ENCODE measurements around the gene ST6GAL1.
"Not testable (repeated sequence)": the region's sequence is repeated elsewhere in the genome, so short reads cannot be mapped to it uniquely, and the experiment has no call there.

ST6GAL1 gene

GRCh38 chr3:186930143-186930640, at the start of gene ST6GAL1:
TSS of gene ST6GAL1 (plus strand) at chr3:186930526. CDS start at chr3:187042704, 112,178 bp downstream.
- H3K4me1 ChIP-seq (ENCODE audit: control insufficient read depth, insufficient read depth, low read length): peaks cover 6% of the 10 kb centered on the region
- peak within 1 kb of the TSS; percentile 55 for H3K4me3 ChIP-seq (ENCODE audit: low read length)
- H3K9me3 ChIP-seq (ENCODE audit: control insufficient read depth, low read length): no peaks in the 10 kb centered on the region
- H3K9ac ChIP-seq (ENCODE audit: low read length): peak within 1 kb of the TSS; percentile 70
- no peaks in the 10 kb centered on the region for H3K36me3 ChIP-seq (ENCODE audit: control insufficient read depth, insufficient read depth, low read length)
- H3K27me3 ChIP-seq (ENCODE audit: control insufficient read depth, insufficient read depth, low read length): peaks cover 13% of the 10 kb centered on the region

- Histone ChIP-seq H3K27me3 (ENCODE audit: control insufficient read depth, insufficient read depth, low read length) (no peaks in the 10 kb centered on the region), H3K9me3 (ENCODE audit: control insufficient read depth, low read length) (no peaks in the 10 kb centered on the region)
These were observed 48.2 kb upstream of the ST6GAL1 start for GRCh38 chr3:186882150-186882524.

GRCh38 chr3:186882881-186883685, 47.2 kb upstream of the ST6GAL1 start:
- no peaks in the 10 kb centered on the region for H3K4me1 ChIP-seq (ENCODE audit: control insufficient read depth, insufficient read depth, low read length)
- H3K9ac ChIP-seq (ENCODE audit: low read length): no peak overlapping the region
- no peaks in the 10 kb centered on the region for H3K36me3 ChIP-seq (ENCODE audit: control insufficient read depth, insufficient read depth, low read length)
- no peaks in the 10 kb centered on the region for H3K9me3 ChIP-seq (ENCODE audit: control insufficient read depth, low read length)
- H3K4me3 ChIP-seq (ENCODE audit: low read length): no peak overlapping the region
- H3K27me3 ChIP-seq (ENCODE audit: control insufficient read depth, insufficient read depth, low read length): no peaks in the 10 kb centered on the region

More at GRCh38 chr3:186882150-186882524, 48.2 kb upstream of the ST6GAL1 start:
- Histone ChIP-seq H3K4me1 (ENCODE audit: control insufficient read depth, insufficient read depth, low read length) (no peaks in the 10 kb centered on the region), H3K9ac (ENCODE audit: low read length) (no peak overlapping the region), H3K4me3 (ENCODE audit: low read length) (no peak overlapping the region), H3K36me3 (ENCODE audit: control insufficient read depth, insufficient read depth, low read length) (no peaks in the 10 kb centered on the region)

- Histone ChIP-seq H3K36me3 (ENCODE audit: control insufficient read depth, insufficient read depth, low read length) (no peaks in the 10 kb centered on the region), H3K4me1 (ENCODE audit: control insufficient read depth, insufficient read depth, low read length) (peaks cover 3% of the 10 kb centered on the region), H3K4me3 (ENCODE audit: low read length) (no peak overlapping the region), H3K9me3 (ENCODE audit: control insufficient read depth, low read length) (no peaks in the 10 kb centered on the region), H3K9ac (ENCODE audit: low read length) (no peak overlapping the region), H3K27me3 (ENCODE audit: control insufficient read depth, insufficient read depth, low read length) (no peaks in the 10 kb centered on the region)
These were observed 46.7 kb upstream of the ST6GAL1 start for GRCh38 chr3:186883686-186884058.

- H3K27me3 ChIP-seq (ENCODE audit: control insufficient read depth, insufficient read depth, low read length); H3K4me3 ChIP-seq (ENCODE audit: low read length); H3K36me3 ChIP-seq (ENCODE audit: control insufficient read depth, insufficient read depth, low read length); H3K4me1 ChIP-seq (ENCODE audit: control insufficient read depth, insufficient read depth, low read length); H3K9me3 ChIP-seq (ENCODE audit: control insufficient read depth, low read length); H3K9ac ChIP-seq (ENCODE audit: low read length): not testable (repeated sequence)
These were observed 45.5 kb upstream of the ST6GAL1 start for GRCh38 chr3:186884868-186885267.

GRCh38 chr3:186886202-186886981, 43.9 kb upstream of the ST6GAL1 start:
- H3K9me3 ChIP-seq (ENCODE audit: control insufficient read depth, low read length): no peaks in the 10 kb centered on the region
- H3K36me3 ChIP-seq (ENCODE audit: control insufficient read depth, insufficient read depth, low read length): no peaks in the 10 kb centered on the region
- peaks cover 3% of the 10 kb centered on the region for H3K4me1 ChIP-seq (ENCODE audit: control insufficient read depth, insufficient read depth, low read length)

GRCh38 chr3:186887507-186887938, 42.8 kb upstream of the ST6GAL1 start:
- H3K9ac ChIP-seq (ENCODE audit: low read length); H3K9me3 ChIP-seq (ENCODE audit: control insufficient read depth, low read length); H3K4me3 ChIP-seq (ENCODE audit: low read length); H3K27me3 ChIP-seq (ENCODE audit: control insufficient read depth, insufficient read depth, low read length); H3K4me1 ChIP-seq (ENCODE audit: control insufficient read depth, insufficient read depth, low read length); H3K36me3 ChIP-seq (ENCODE audit: control insufficient read depth, insufficient read depth, low read length): not testable (repeated sequence)

More at GRCh38 chr3:186886202-186886981, 43.9 kb upstream of the ST6GAL1 start:
- Histone ChIP-seq H3K4me3 (ENCODE audit: low read length) (no peak overlapping the region), H3K9ac (ENCODE audit: low read length) (no peak overlapping the region), H3K27me3 (ENCODE audit: control insufficient read depth, insufficient read depth, low read length) (no peaks in the 10 kb centered on the region)

GRCh38 chr3:186888569-186888968, 41.8 kb upstream of the ST6GAL1 start:
- Histone ChIP-seq H3K4me1 (ENCODE audit: control insufficient read depth, insufficient read depth, low read length) (peaks cover 3% of the 10 kb centered on the region), H3K9me3 (ENCODE audit: control insufficient read depth, low read length) (no peaks in the 10 kb centered on the region), H3K9ac (ENCODE audit: low read length) (no peak overlapping the region), H3K27me3 (ENCODE audit: control insufficient read depth, insufficient read depth, low read length) (no peaks in the 10 kb centered on the region), H3K4me3 (ENCODE audit: low read length) (no peak overlapping the region), H3K36me3 (ENCODE audit: control insufficient read depth, insufficient read depth, low read length) (no peaks in the 10 kb centered on the region)

- H3K9ac ChIP-seq (ENCODE audit: low read length); H3K36me3 ChIP-seq (ENCODE audit: control insufficient read depth, insufficient read depth, low read length): not testable (repeated sequence)
These were observed 40.6 kb upstream of the ST6GAL1 start for GRCh38 chr3:186889698-186890097.

GRCh38 chr3:186890911-186891310, 39.4 kb upstream of the ST6GAL1 start:
- Histone ChIP-seq H3K36me3 (ENCODE audit: control insufficient read depth, insufficient read depth, low read length) (no peaks in the 10 kb centered on the region), H3K4me3 (ENCODE audit: low read length) (no peak overlapping the region), H3K9ac (ENCODE audit: low read length) (no peak overlapping the region), H3K9me3 (ENCODE audit: control insufficient read depth, low read length) (no peaks in the 10 kb centered on the region), H3K4me1 (ENCODE audit: control insufficient read depth, insufficient read depth, low read length) (peaks cover 3% of the 10 kb centered on the region), H3K27me3 (ENCODE audit: control insufficient read depth, insufficient read depth, low read length) (no peaks in the 10 kb centered on the region)

More at GRCh38 chr3:186889698-186890097, 40.6 kb upstream of the ST6GAL1 start:
- not testable (repeated sequence) for H3K4me3 ChIP-seq (ENCODE audit: low read length); H3K4me1 ChIP-seq (ENCODE audit: control insufficient read depth, insufficient read depth, low read length); H3K9me3 ChIP-seq (ENCODE audit: control insufficient read depth, low read length); H3K27me3 ChIP-seq (ENCODE audit: control insufficient read depth, insufficient read depth, low read length)

GRCh38 chr3:186893071-186893470, 37.3 kb upstream of the ST6GAL1 start:
- not testable (repeated sequence) for H3K27me3 ChIP-seq (ENCODE audit: control insufficient read depth, insufficient read depth, low read length); H3K9ac ChIP-seq (ENCODE audit: low read length); H3K4me1 ChIP-seq (ENCODE audit: control insufficient read depth, insufficient read depth, low read length); H3K36me3 ChIP-seq (ENCODE audit: control insufficient read depth, insufficient read depth, low read length); H3K9me3 ChIP-seq (ENCODE audit: control insufficient read depth, low read length); H3K4me3 ChIP-seq (ENCODE audit: low read length)

GRCh38 chr3:186895406-186895805, 34.9 kb upstream of the ST6GAL1 start:
- no peak overlapping the region for H3K9ac ChIP-seq (ENCODE audit: low read length)
- no peak overlapping the region for H3K4me3 ChIP-seq (ENCODE audit: low read length)
- H3K36me3 ChIP-seq (ENCODE audit: control insufficient read depth, insufficient read depth, low read length): no peaks in the 10 kb centered on the region
- H3K9me3 ChIP-seq (ENCODE audit: control insufficient read depth, low read length): no peaks in the 10 kb centered on the region
- no peaks in the 10 kb centered on the region for H3K4me1 ChIP-seq (ENCODE audit: control insufficient read depth, insufficient read depth, low read length)
- no peaks in the 10 kb centered on the region for H3K27me3 ChIP-seq (ENCODE audit: control insufficient read depth, insufficient read depth, low read length)

All from mucosa of stomach (tissue), 1 donor.